SK-N-SH (cell line): ENCODE results near the gene IL16. TPM values are rescaled to one million over a fixed set of nuclear protein-coding genes. Genes with fewer than 3 reads are reported as not detected.

Experiments used
- CTCF ChIA-PET: fragments of 300-600, 350-600 bp; formaldehyde crosslinking; extraction: SDS; loops from one replicate; lab custom pipeline; 2021; lab: Yijun Ruan, JAX
- POLR2A ChIA-PET: fragments of 350-600 bp; sonication (Branson Sonifier 250); formaldehyde crosslinking; extraction: SDS; loops from one replicate; lab custom pipeline; 2020; ENCODE audit warnings: antibody characterized with exemption, inconsistent platforms; lab: Yijun Ruan, JAX
- DNase-seq: peaks from one replicate; pipeline ENCODE4 v3.0.0; 2012
- H2AFZ ChIP-seq: fragments of 200-600 bp; sonication (generic); 2 replicates; pipeline ENCODE4 v1.8.1; 2016; ENCODE audit warnings: antibody characterized with exemption, mild to moderate bottlenecking, low read depth
- H3F3A ChIP-seq: fragments of 200-600 bp; sonication (generic); replicated peaks from 2 replicates; pipeline ENCODE3; 2016; ENCODE audit warnings: antibody characterized with exemption, mild to moderate bottlenecking; ENCODE audit not compliant: insufficient read depth
- H3K27ac ChIP-seq, 2 experiments: fragments of 200-500 bp in 1 of 2; fragments of 200-600 bp in 1 of 2; sonication (Bioruptor generic) in 1 of 2; sonication (generic), shearing (Covaris generic) in 1 of 2; 2 replicates each; pipeline versions ENCODE4 v1.5.1 to v1.6.1; 2014 to 2016; ENCODE audit warnings: low read depth in 2 of 2, inconsistent platforms in 1 of 2, low read length in 1 of 2, mild to moderate bottlenecking in 1 of 2, mixed read lengths in 1 of 2
- H3K27me3 ChIP-seq: fragments of 200-600 bp; sonication (generic), shearing (Covaris generic); 2 replicates; pipeline ENCODE4 v1.6.1; 2016; ENCODE audit warnings: mixed run types; ENCODE audit not compliant: insufficient read depth
- H3K36me3 ChIP-seq, 2 experiments: fragments of 200-500 bp in 1 of 2; fragments of 200-600 bp in 1 of 2; sonication (Bioruptor generic) in 1 of 2; sonication (generic) in 1 of 2; replicated peaks in 1 of 2; 2 replicates each; pipeline versions ENCODE3 to v1.5.1; 2014 to 2016; ENCODE audit warnings: low read length in 1 of 2, mild to moderate bottlenecking in 1 of 2; ENCODE audit not compliant: insufficient read depth in 2 of 2, control insufficient read depth in 1 of 2
- H3K4me1 ChIP-seq, 2 experiments: fragments of 200-500 bp in 1 of 2; fragments of 200-600 bp in 1 of 2; sonication (Bioruptor generic) in 1 of 2; sonication (generic), shearing (Covaris generic) in 1 of 2; 2 replicates each; pipeline versions ENCODE4 v1.5.1 to v1.6.1; 2014 to 2016; ENCODE audit warnings: low read depth in 1 of 2, low read length in 1 of 2, mixed run types in 1 of 2; ENCODE audit not compliant: insufficient read depth in 2 of 2, control insufficient read depth in 1 of 2
- H3K4me2 ChIP-seq: fragments of 200-600 bp; sonication (generic), shearing (Covaris generic); 2 replicates; pipeline ENCODE4 v1.6.1; 2017; ENCODE audit warnings: mixed run types
- H3K4me3 ChIP-seq, 2 experiments: fragments of 200-500 bp in 1 of 2; fragments of 200-600 bp in 1 of 2; sonication (Bioruptor generic) in 1 of 2; sonication (generic), shearing (Covaris generic) in 1 of 2; 2 replicates each; pipeline versions ENCODE4 v1.5.1 to v1.8.1; 2014 to 2016; ENCODE audit warnings: low read depth in 2 of 2, inconsistent platforms in 1 of 2, low read length in 1 of 2, mild to moderate bottlenecking in 1 of 2, mixed read lengths in 1 of 2, moderate library complexity in 1 of 2
- H3K79me2 ChIP-seq: fragments of 200-600 bp; sonication (generic); 2 replicates; pipeline ENCODE4 v1.8.1; 2017; ENCODE audit warnings: mild to moderate bottlenecking; ENCODE audit not compliant: insufficient read depth
- H3K9ac ChIP-seq: fragments of 200-600 bp; sonication (generic); 2 replicates; pipeline ENCODE4 v1.6.1; 2017; ENCODE audit warnings: mixed run types
- H3K9me2 ChIP-seq: fragments of 200-600 bp; sonication (generic); 2 replicates; pipeline ENCODE4 v1.6.1; 2017; ENCODE audit warnings: mixed run types
- H3K9me3 ChIP-seq: fragments of 200-600 bp; sonication (generic); 2 replicates; pipeline ENCODE4 v1.6.1; 2017; ENCODE audit warnings: mixed run types, mild to moderate bottlenecking, moderate library complexity
- H4K20me1 ChIP-seq: fragments of 200-600 bp; sonication (generic); 2 replicates; pipeline ENCODE4 v1.6.1; 2017; ENCODE audit warnings: mild to moderate bottlenecking, mixed run types; ENCODE audit not compliant: insufficient read depth
- ELF1 ChIP-seq: IDR thresholded peaks from 2 replicates; pipeline ENCODE4 v1.4.0; 2012
- GABPA ChIP-seq: IDR thresholded peaks from 2 replicates; pipeline ENCODE4 v1.4.0; 2012; ENCODE audit warnings: low read depth, mild to moderate bottlenecking
- POLR2AphosphoS5 ChIP-seq: IDR thresholded peaks from 2 replicates; pipeline ENCODE4 v1.6.1; 2012; ENCODE audit warnings: low read depth, low read length
- REST ChIP-seq: IDR thresholded peaks from 2 replicates; pipeline ENCODE4 v1.6.1; 2012; ENCODE audit warnings: mild to moderate bottlenecking, low read depth, low read length, moderate library complexity
- RXRA ChIP-seq: IDR thresholded peaks from 2 replicates; pipeline ENCODE4 v1.4.0; 2012; ENCODE audit warnings: low read depth, mild to moderate bottlenecking, borderline replicate concordance
- USF2 ChIP-seq: fragments of 150-350 bp; IDR thresholded peaks from 2 replicates; pipeline ENCODE4 v1.6.1; 2017; ENCODE audit warnings: antibody characterized with exemption, low read length, low read depth, borderline replicate concordance
- WGBS: methylation state at CpG from one replicate; pipeline ENCODE4 v1.1.6; 2017; ENCODE audit warnings: low lambda C conversion rate; 5-methylcytosine and 5-hydroxymethylcytosine counted together
- polyA plus RNA-seq, 3 experiments: library from polyadenylated mRNA; depleted of rRNA; stranded (reverse); fragments of >200 nt; gene quantifications; 2 replicates each; pipeline ENCODE4 v1.2.3, GENCODE V29; 2012

Gene IL16
- polyA plus RNA-seq, 1 of the 3 experiments (the other 2 are of a cell fraction): not detected

- H3K4me3 ChIP-seq: no peak overlapping the region
- no peaks in the 10 kb centered on the region for H3K9me2 ChIP-seq
- no peak overlapping the region for H3K9ac ChIP-seq
- no peaks in the 10 kb centered on the region for H4K20me1 ChIP-seq
- no peak overlapping the region for H3K4me2 ChIP-seq
- H3K4me1 ChIP-seq: no peaks in the 10 kb centered on the region
- no peak overlapping the region for H3K27ac ChIP-seq
- no peaks in the 10 kb centered on the region for H3K27me3 ChIP-seq
- no peaks in the 10 kb centered on the region for H3K79me2 ChIP-seq
- DNase-seq: no peak
- 19% methylated on average over 5 of the region's 5 CpGs for WGBS
- POLR2A ChIA-PET: no interaction called here
- no peaks in the 10 kb centered on the region for H3K9me3 ChIP-seq
- no peak for TF ChIP-seq GABPA
- TF ChIP-seq RXRA: no peak
- H2AFZ ChIP-seq: no peak overlapping the region
- CTCF ChIA-PET: no interaction called here
- H3F3A ChIP-seq: no peaks in the 10 kb centered on the region
- H3K36me3 ChIP-seq: no peaks in the 10 kb centered on the region
Measured at GRCh38 chr15:81184188-81184587, 12.5 kb upstream of the IL16 start.

- TF ChIP-seq REST (no peak), POLR2AphosphoS5 (no peak), USF2 (no peak), ELF1 (no peak)
- no peaks in the 10 kb centered on the region for H3K36me3 ChIP-seq
- no peaks in the 10 kb centered on the region for H3K9me2 ChIP-seq
- CTCF ChIA-PET: interaction anchor here (1.1 kb wide), 1 partner anchor 80 kb away, joined by 4 read pairs; no protein-coding TSS in a partner anchor
- POLR2A ChIA-PET: no interaction called here
- no peaks in the 10 kb centered on the region for H3F3A ChIP-seq
- no peaks in the 10 kb centered on the region for H4K20me1 ChIP-seq
- no peaks in the 10 kb centered on the region for H3K79me2 ChIP-seq
- no peak for DNase-seq
- no peak overlapping the region for H2AFZ ChIP-seq
- no peak overlapping the region for H3K27ac ChIP-seq
- H3K9ac ChIP-seq: no peak overlapping the region
- no peaks in the 10 kb centered on the region for H3K4me1 ChIP-seq
- no peaks in the 10 kb centered on the region for H3K27me3 ChIP-seq
- H3K4me2 ChIP-seq: no peak overlapping the region
- 19% methylated on average over 5 of the region's 5 CpGs for WGBS
- no peaks in the 10 kb centered on the region for H3K9me3 ChIP-seq
- no peak overlapping the region for H3K4me3 ChIP-seq
Measured at GRCh38 chr15:81185631-81186295, 10.9 kb upstream of the IL16 start.
